ENCODE results near the gene ACIN1. TPM values are rescaled to one million over a fixed set of nuclear protein-coding genes. Genes with fewer than 3 reads are reported as not detected.

The ACIN1 gene
- total and polyA plus RNA-seq, 10 of the 15 experiments (the other 5 are each of a cell fraction or from before 2014, with no cell fraction given) = 4.3 to 148 (median 93.4) TPM

DNA sequence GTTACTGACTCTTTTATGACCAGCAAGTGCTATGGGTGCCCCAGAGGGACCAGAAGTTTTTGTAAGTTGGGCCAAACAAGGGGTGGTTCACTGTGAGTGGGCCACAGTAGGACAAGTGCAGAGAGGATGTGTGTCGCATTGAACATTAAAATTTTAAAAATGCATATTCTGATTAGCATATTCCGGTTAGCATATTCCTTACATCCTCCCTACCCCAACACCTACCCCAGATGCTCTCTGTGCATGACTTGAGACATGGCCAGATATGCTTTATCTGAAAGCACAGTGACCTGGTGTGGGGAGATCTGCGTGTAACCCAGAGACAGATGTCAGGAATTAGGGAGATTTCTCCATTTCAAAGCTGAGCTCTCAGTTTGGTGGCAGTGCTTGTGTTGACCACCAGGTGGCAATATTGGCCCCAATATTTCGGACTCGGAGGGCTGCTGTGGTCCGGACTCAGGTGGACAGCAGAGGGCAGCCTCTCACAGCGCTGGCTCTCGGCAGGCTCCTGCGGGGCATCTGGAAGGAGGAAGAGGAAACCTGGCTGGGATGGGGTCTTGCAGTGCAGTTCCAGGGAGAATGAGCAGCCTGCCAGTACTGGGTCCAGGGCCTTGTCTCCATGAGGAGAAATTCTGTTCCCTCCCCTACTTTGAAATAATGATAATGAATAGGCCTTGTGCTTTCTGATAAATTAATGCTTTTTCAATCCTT lies 25.8 kb upstream of the ACIN1 start:
- peak; percentile 96 for ATAC-seq
- intact Hi-C loops (cut with micrococcal nuclease; ENCODE audit: unreplicated experiment) = loop anchor here (1.0 to 2.0 kb wide), 3 partner anchors 67 to 260 kb away; no protein-coding TSS in a partner anchor
- Histone ChIP-seq H3K27ac (ENCODE audit: control insufficient read depth, insufficient read depth) (peak overlapping the region; percentile 24; the same call in 1 of the 2 replicates), H3K4me1 (ENCODE audit: control insufficient read depth, insufficient read depth, low read length) (peaks cover 20% of the 10 kb centered on the region), H3K9ac (ENCODE audit: control insufficient read depth, insufficient read depth, low read length) (no peak overlapping the region), H3K27me3 (replicated peaks in 1 of 2; ENCODE audit: control insufficient read depth in 2 of 2, insufficient read depth in 2 of 2, low read length in 1 of 2) (no peaks in the 10 kb centered on the region; a peak in 2 of 4 replicates), H3K4me3 (no peak overlapping the region; the same call in 1 of the 2 replicates), H2AFZ (ENCODE audit: control insufficient read depth, low read depth, low read length) (peak overlapping the region; percentile 91), H4K20me1 (ENCODE audit: control insufficient read depth, insufficient read depth) (no peaks in the 10 kb centered on the region), H3K4me2 (ENCODE audit: control insufficient read depth, insufficient read depth) (peak overlapping the region; percentile 90), H3K36me3 (ENCODE audit: control insufficient read depth in 2 of 2, insufficient read depth in 2 of 2, low read length in 1 of 2) (no peaks in the 10 kb centered on the region), H3K79me2 (ENCODE audit: control insufficient read depth, insufficient read depth, low read length) (no peaks in the 10 kb centered on the region), H3K9me3 (replicated peaks; ENCODE audit: control insufficient read depth, insufficient read depth, low read length) (no peaks in the 10 kb centered on the region)
- SMC1A ChIA-PET (ENCODE audit: uncharacterized antibody, unreplicated experiment) = interaction anchor here (0.6 to 3.2 kb wide), 21 partner anchors 9 to 259 kb away, joined by 3 to 34 read pairs (median 5); partner anchors contain the start of genes ACIN1, C14orf119 and SLC7A8
- RAD21 ChIA-PET (ENCODE audit: unreplicated experiment) = interaction anchor here (0.5 to 2.3 kb wide), 29 partner anchors 8 to 439 kb away, joined by 3 to 15 read pairs (median 4); partner anchors contain the start of genes ACIN1, C14orf119, HOMEZ and PABPN1
- in situ Hi-C loops (cut with MboI) = loop anchor here (10.0 kb wide), 1 partner anchor 64 kb away; the partner anchor contains the start of gene SLC7A8
- 3% methylated on average over 9 of the region's 9 CpGs for WGBS (ENCODE audit: insufficient coverage, insufficient replicate concordance, low lambda C conversion rate, missing lambda C conversion rate)
- BruUV-seq (replicated peaks) = no TSS peak
- DNase-seq (ENCODE audit: low read depth, low spot score) = peak; percentile 60
- POLR2A ChIA-PET = interaction anchor here (1.4 kb wide), 1 partner anchor 26 kb away, joined by 3 read pairs; the partner anchor contains the start of gene ACIN1
- CTCF ChIA-PET = interaction anchor here (0.5 to 6.4 kb wide), 73 partner anchors 9 to 1645 kb away, joined by 3 to 127 read pairs (median 5); partner anchors contain the start of genes ACIN1, C14orf119, CDH24 and CMTM5
- FAIRE-seq = peak; percentile 98
- TF ChIP-seq RFX5 (IDR thresholded peaks at IDR 0.05; ENCODE audit: low read depth, low read length) (0 out of 2 replicates have a peak, but pooled peaks have one; percentile 23), EED (IDR thresholded peaks at IDR 0.05; ENCODE audit: low read depth) (peak; percentile 60; the same call in 1 of the 2 replicates), ZNF217 (IDR thresholded peaks at IDR 0.05) (no peak), ZNF384 (IDR thresholded peaks at IDR 0.05; ENCODE audit: borderline replicate concordance, low read depth, low read length) (no peak), NBN (IDR thresholded peaks at IDR 0.05) (peak; percentile 47; the same call in 1 of the 2 replicates), NFIC (IDR thresholded peaks at IDR 0.05; ENCODE audit: low read depth, low read length) (no peak), CREB1 (IDR thresholded peaks at IDR 0.05; ENCODE audit: low read depth) (peak; percentile 45; the same call in 1 of the 2 replicates), SPI1 (IDR thresholded peaks at IDR 0.05; ENCODE audit: borderline replicate concordance, insufficient read depth, low read depth, low read length) (0 out of 2 replicates have a peak, but pooled peaks have one; percentile 18), DPF2 (IDR thresholded peaks at IDR 0.05) (no peak), IRF4 (IDR thresholded peaks at IDR 0.05; ENCODE audit: low read depth, low read length) (peak; percentile 56; the same call in 1 of the 2 replicates), CHD2 (IDR thresholded peaks at IDR 0.05; ENCODE audit: borderline replicate concordance, low read depth, low read length) (peak; percentile 50; the same call in 1 of the 2 replicates), TARDBP (IDR thresholded peaks at IDR 0.05; ENCODE audit: borderline replicate concordance) (0 out of 2 replicates have a peak, but pooled peaks have one; percentile 40)
- TF ChIP-seq, protein P1, sequence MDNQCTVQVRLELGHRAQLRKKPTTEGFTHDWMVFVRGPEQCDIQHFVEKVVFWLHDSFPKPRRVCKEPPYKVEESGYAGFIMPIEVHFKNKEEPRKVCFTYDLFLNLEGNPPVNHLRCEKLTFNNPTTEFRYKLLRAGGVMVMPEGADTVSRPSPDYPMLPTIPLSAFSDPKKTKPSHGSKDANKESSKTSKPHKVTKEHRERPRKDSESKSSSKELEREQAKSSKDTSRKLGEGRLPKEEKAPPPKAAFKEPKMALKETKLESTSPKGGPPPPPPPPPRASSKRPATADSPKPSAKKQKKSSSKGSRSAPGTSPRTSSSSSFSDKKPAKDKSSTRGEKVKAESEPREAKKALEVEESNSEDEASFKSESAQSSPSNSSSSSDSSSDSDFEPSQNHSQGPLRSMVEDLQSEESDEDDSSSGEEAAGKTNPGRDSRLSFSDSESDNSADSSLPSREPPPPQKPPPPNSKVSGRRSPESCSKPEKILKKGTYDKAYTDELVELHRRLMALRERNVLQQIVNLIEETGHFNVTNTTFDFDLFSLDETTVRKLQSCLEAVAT (IDR thresholded peaks at IDR 0.05) = peak; percentile 32; the same call in 1 of the 2 replicates
- TF ChIP-seq, protein P2, sequence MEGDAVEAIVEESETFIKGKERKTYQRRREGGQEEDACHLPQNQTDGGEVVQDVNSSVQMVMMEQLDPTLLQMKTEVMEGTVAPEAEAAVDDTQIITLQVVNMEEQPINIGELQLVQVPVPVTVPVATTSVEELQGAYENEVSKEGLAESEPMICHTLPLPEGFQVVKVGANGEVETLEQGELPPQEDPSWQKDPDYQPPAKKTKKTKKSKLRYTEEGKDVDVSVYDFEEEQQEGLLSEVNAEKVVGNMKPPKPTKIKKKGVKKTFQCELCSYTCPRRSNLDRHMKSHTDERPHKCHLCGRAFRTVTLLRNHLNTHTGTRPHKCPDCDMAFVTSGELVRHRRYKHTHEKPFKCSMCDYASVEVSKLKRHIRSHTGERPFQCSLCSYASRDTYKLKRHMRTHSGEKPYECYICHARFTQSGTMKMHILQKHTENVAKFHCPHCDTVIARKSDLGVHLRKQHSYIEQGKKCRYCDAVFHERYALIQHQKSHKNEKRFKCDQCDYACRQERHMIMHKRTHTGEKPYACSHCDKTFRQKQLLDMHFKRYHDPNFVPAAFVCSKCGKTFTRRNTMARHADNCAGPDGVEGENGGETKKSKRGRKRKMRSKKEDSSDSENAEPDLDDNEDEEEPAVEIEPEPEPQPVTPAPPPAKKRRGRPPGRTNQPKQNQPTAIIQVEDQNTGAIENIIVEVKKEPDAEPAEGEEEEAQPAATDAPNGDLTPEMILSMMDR (IDR thresholded peaks at IDR 0.05 in 2 of 3, conservative IDR thresholded peaks at IDR 0.05 in 1 of 3; ENCODE audit: control insufficient read depth in 2 of 3, extremely low read depth in 1 of 3, insufficient read depth in 1 of 3, low read depth in 3 of 3, low read length in 3 of 3) = peak; percentile 100; a peak in 5 of 6 replicates
- TF ChIP-seq, protein P3, sequence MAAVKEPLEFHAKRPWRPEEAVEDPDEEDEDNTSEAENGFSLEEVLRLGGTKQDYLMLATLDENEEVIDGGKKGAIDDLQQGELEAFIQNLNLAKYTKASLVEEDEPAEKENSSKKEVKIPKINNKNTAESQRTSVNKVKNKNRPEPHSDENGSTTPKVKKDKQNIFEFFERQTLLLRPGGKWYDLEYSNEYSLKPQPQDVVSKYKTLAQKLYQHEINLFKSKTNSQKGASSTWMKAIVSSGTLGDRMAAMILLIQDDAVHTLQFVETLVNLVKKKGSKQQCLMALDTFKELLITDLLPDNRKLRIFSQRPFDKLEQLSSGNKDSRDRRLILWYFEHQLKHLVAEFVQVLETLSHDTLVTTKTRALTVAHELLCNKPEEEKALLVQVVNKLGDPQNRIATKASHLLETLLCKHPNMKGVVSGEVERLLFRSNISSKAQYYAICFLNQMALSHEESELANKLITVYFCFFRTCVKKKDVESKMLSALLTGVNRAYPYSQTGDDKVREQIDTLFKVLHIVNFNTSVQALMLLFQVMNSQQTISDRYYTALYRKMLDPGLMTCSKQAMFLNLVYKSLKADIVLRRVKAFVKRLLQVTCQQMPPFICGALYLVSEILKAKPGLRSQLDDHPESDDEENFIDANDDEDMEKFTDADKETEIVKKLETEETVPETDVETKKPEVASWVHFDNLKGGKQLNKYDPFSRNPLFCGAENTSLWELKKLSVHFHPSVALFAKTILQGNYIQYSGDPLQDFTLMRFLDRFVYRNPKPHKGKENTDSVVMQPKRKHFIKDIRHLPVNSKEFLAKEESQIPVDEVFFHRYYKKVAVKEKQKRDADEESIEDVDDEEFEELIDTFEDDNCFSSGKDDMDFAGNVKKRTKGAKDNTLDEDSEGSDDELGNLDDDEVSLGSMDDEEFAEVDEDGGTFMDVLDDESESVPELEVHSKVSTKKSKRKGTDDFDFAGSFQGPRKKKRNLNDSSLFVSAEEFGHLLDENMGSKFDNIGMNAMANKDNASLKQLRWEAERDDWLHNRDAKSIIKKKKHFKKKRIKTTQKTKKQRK (IDR thresholded peaks at IDR 0.05; ENCODE audit: low read depth, low read length) = no peak

Data from GM12878 (cell line).